K562 (cell line): ENCODE measurements around the gene PTK6. TPM values are rescaled to one million over a fixed set of nuclear protein-coding genes. Genes with fewer than 3 reads are reported as not detected.

ENCODE experiments used
- ATAC-seq: fragments of 200-7000 bp; cut with Tn5 transposase; 3 replicates; pipeline ENCODE4 v1.9.1; 2020; ENCODE audit warnings: moderate library complexity
- BruUV-seq: library from RNA; stranded (reverse); fragments of 400-500 nt; replicated peaks from 2 replicates; lab custom pipeline; 2021; lab: Mats Ljungman, UMichigan
- CTCF ChIA-PET: fragments of 300-600 bp; formaldehyde crosslinking; extraction: SDS; loops from one replicate; lab custom pipeline; 2021; ENCODE audit warnings: low intra/inter-chr PET ratio; lab: Yijun Ruan, JAX
- POLR2A ChIA-PET: fragments of 300-600, 350-650 bp; sonication (Branson Sonifier 250); formaldehyde crosslinking; extraction: SDS; loops from one replicate; lab custom pipeline; 2021; ENCODE audit warnings: antibody characterized with exemption, inconsistent platforms; lab: Yijun Ruan, JAX
- DNase-seq, 4 experiments: peaks; one replicate each; pipeline versions ENCODE4 v3.0.0 to v3.0.0-alpha.2; 2011 to 2018; ENCODE audit warnings: low spot score in 3 of 4, mixed read lengths in 3 of 4; ENCODE audit errors: extremely low read depth in 1 of 4
- FAIRE-seq: peaks from 2 replicates; lab custom pipeline; 2011; peaks lifted over from hg19 to GRCh38; lab: Jason Lieb, UNC
- H2AFZ ChIP-seq: 2 replicates; pipeline ENCODE4 v1.6.0; 2011; ENCODE audit warnings: low read depth, low read length, control low read depth, inconsistent platforms
- H3K27ac ChIP-seq: fragments of 200-600 bp; 3 replicates; pipeline ENCODE4 v1.8.0; 2011; ENCODE audit warnings: low read depth, mild to moderate bottlenecking, control low read depth, inconsistent platforms, low read length, moderate library complexity, mixed read lengths; ENCODE audit errors: extremely low read depth
- H3K27me3 ChIP-seq, 2 experiments: fragments of 300-600 bp in 1 of 2; 2 replicates in 1 of 2; 3 replicates in 1 of 2; pipeline versions ENCODE4 v1.6.0 to v1.8.0; 2011; ENCODE audit warnings: inconsistent platforms in 2 of 2, low read length in 2 of 2, mild to moderate bottlenecking in 1 of 2, mixed read lengths in 1 of 2, moderate library complexity in 1 of 2; ENCODE audit not compliant: control insufficient read depth in 2 of 2, insufficient read depth in 2 of 2
- H3K36me3 ChIP-seq: fragments of 300-600 bp; 3 replicates; pipeline ENCODE4 v1.8.0; 2011; ENCODE audit warnings: mild to moderate bottlenecking, low read length, inconsistent platforms; ENCODE audit not compliant: control insufficient read depth, insufficient read depth
- H3K4me1 ChIP-seq, 2 experiments: fragments of 200-600 bp in 1 of 2; replicated peaks in 1 of 2; 2 replicates in 1 of 2; 3 replicates in 1 of 2; pipeline versions ENCODE4 v1.5.1 to v1.8.0; 2011; ENCODE audit warnings: inconsistent platforms in 2 of 2, low read length in 2 of 2, mild to moderate bottlenecking in 1 of 2, mixed read lengths in 1 of 2, moderate library complexity in 1 of 2; ENCODE audit not compliant: control insufficient read depth in 2 of 2, insufficient read depth in 2 of 2
- H3K4me2 ChIP-seq: 2 replicates; pipeline ENCODE4 v1.6.1; 2011; ENCODE audit warnings: low read length, control low read depth, inconsistent platforms, mixed read lengths; ENCODE audit not compliant: insufficient read depth
- H3K4me3 ChIP-seq: fragments of 200-600 bp; sonication (generic), shearing (Covaris generic); 2 replicates; pipeline ENCODE4 v1.5.1; 2016; ENCODE audit warnings: control low read depth, inconsistent platforms
- H3K79me2 ChIP-seq: fragments of 200-600 bp; 3 replicates; pipeline ENCODE4 v1.8.0; 2011; ENCODE audit warnings: low read length, inconsistent platforms; ENCODE audit not compliant: control insufficient read depth, insufficient read depth
- H3K9ac ChIP-seq, 2 experiments: 2 replicates each; pipeline versions ENCODE4 v1.6.0 to v1.6.1; 2011; ENCODE audit warnings: low read depth in 2 of 2, low read length in 2 of 2, control low read depth in 1 of 2, inconsistent platforms in 1 of 2, mild to moderate bottlenecking in 1 of 2, mixed read lengths in 1 of 2; ENCODE audit not compliant: insufficient read depth in 1 of 2
- H3K9me1 ChIP-seq: one replicate; pipeline ENCODE4 v1.6.0; 2011; ENCODE audit warnings: inconsistent platforms, mild to moderate bottlenecking, low read length, moderate library complexity; ENCODE audit not compliant: control insufficient read depth, insufficient read depth
- H3K9me3 ChIP-seq: replicated peaks from 2 replicates; pipeline ENCODE4 v1.5.1; 2011; ENCODE audit warnings: low read depth, low read length, inconsistent platforms; ENCODE audit not compliant: control insufficient read depth, insufficient read depth
- H4K20me1 ChIP-seq: replicated peaks from 2 replicates; pipeline ENCODE4 v1.6.1; 2011; ENCODE audit warnings: low read length, inconsistent platforms, mixed read lengths; ENCODE audit not compliant: control insufficient read depth, insufficient read depth
- ETV6 ChIP-seq, 3 experiments: fragments of 150-350 bp in 1 of 3; sonication (generic) in 1 of 3; formaldehyde crosslinking in 1 of 3; IDR thresholded peaks; 2 replicates each; pipeline versions ENCODE4 v1.6.1 to v1.8.0; 2014 to 2022; ENCODE audit warnings: borderline replicate concordance in 2 of 3, low read depth in 2 of 3, antibody characterized with exemption in 1 of 3, low read length in 1 of 3, mild to moderate bottlenecking in 1 of 3, missing genetic modification reagents in 1 of 3
- HDAC2 ChIP-seq: fragments of 450-650 bp; IDR thresholded peaks from 2 replicates; pipeline ENCODE4 v1.6.1; 2016; ENCODE audit warnings: mild to moderate bottlenecking
- HMGN3 ChIP-seq: IDR thresholded peaks from 2 replicates; pipeline ENCODE4 v1.6.1; 2011; ENCODE audit warnings: borderline replicate concordance, low read depth, mild to moderate bottlenecking, mixed read lengths, low read length; ENCODE audit not compliant: insufficient read length; ENCODE audit errors: extremely low read depth
- NFIX ChIP-seq: fragments of 250-450 bp; sonication (Bioruptor Pico); IDR thresholded peaks from 2 replicates; pipeline ENCODE4 v1.4.0; 2020; ENCODE audit warnings: low read depth, mild to moderate bottlenecking, moderate library complexity
- TSHZ1 ChIP-seq: fragments of 250-450 bp; sonication (Bioruptor Pico); IDR thresholded peaks from 2 replicates; pipeline ENCODE4 v1.4.0; 2020; ENCODE audit warnings: mild to moderate bottlenecking, moderate library complexity
- ZKSCAN1 ChIP-seq: fragments of 150-350 bp; IDR thresholded peaks from 2 replicates; pipeline ENCODE4 v1.6.1; 2016; ENCODE audit warnings: low read depth, low read length
- ZNF274 ChIP-seq: IDR thresholded peaks from 2 replicates; pipeline ENCODE4 v1.6.1; 2011; ENCODE audit warnings: low read depth, mild to moderate bottlenecking, low read length, moderate library complexity, borderline replicate concordance
- WGBS: fragments of 100-300 bp; shearing (Covaris generic); methylation state at CpG from one replicate; pipeline ENCODE4 v1.1.6; 2016; ENCODE audit warnings: low coverage, mixed read lengths; ENCODE audit not compliant: insufficient coverage; ENCODE audit errors: missing lambda C conversion rate; 5-methylcytosine and 5-hydroxymethylcytosine counted together
- in situ Hi-C: fragments of 300-500 bp; cut with MboI; formaldehyde crosslinking; loops from 4 replicates; pipeline ENCODE4 v1.15.0; 2018; ENCODE audit warnings: inconsistent platforms, mixed read lengths
- intact Hi-C: fragments of 100-400 bp; cut with micrococcal nuclease; formaldehyde crosslinking; loops from 2 replicates; pipeline ENCODE4 v1.14.2; 2022
- polyA plus RNA-seq, 8 experiments: library from polyadenylated mRNA; depleted of rRNA in 4 of 8; stranded (reverse) in 5 of 8; unstranded in 3 of 8; fragments of >200 nt; fragmentation: Nextera tagmentation in 2 of 8; fragmentation: Illumina TruSeq in 1 of 8; extraction: Ambion mirVana in 2 of 8; extraction: Trizol in 1 of 8; gene quantifications; 2 replicates each; pipeline versions ENCODE4 v1.2.1 to v1.2.3, GENCODE V29; 2011 to 2014; ENCODE audit warnings: inconsistent platforms in 1 of 8, missing spikeins in 1 of 8
- total RNA-seq, 7 experiments: library from RNA; depleted of rRNA in 6 of 7; stranded (reverse); fragments of >200 nt in 6 of 7; fragmentation: Illumina TruSeq in 2 of 7; extraction: Trizol in 2 of 7; gene quantifications; 2 replicates each; pipeline versions ENCODE4 v1.2.1 to v1.2.3, GENCODE V29; 2011 to 2021; ENCODE audit warnings: low replicate concordance in 1 of 7
- TF ChIP-seq, protein P1 (sequence below): fragments of 250-450 bp; sonication (Bioruptor Pico); IDR thresholded peaks from 2 replicates; pipeline ENCODE4 v1.5.0; 2021
- TF ChIP-seq, protein P2 (sequence below): fragments of 200-800 bp; sonication (Bioruptor generic); IDR thresholded peaks from 2 replicates; pipeline ENCODE4 v1.6.1; 2017; ENCODE audit warnings: missing genetic modification characterization, missing compliant biosample characterization

Gene PTK6
- total and polyA plus RNA-seq, 9 of the 15 experiments (the other 6 are each of a cell fraction or from before 2014, with no cell fraction given): 0.07 TPM; not detected in 8

GRCh38 chr20:63538204-63539091, 1.3 kb upstream of the PTK6 start:
- intact Hi-C loops: loop anchor here (2.0 to 10.0 kb wide), 4 partner anchors 116 to 499 kb away; partner anchors contain the start of genes ARFRP1, C20orf204, RTEL1 and STMN3
- H3K27me3 ChIP-seq: peaks cover 0 to 26% of the 10 kb centered on the region in 2 experiments; a peak in 2 of 5 replicates
- peak overlapping the region in 1 of 2 experiments; percentile 86; a peak in 2 of 4 replicates for H3K9ac ChIP-seq
- no peaks in the 10 kb centered on the region for H3K79me2 ChIP-seq
- in situ Hi-C loops: no loop called here
- ChIA-PET POLR2A (interaction anchor here (0.5 to 1.3 kb wide), 10 partner anchors 10 to 442 kb away, joined by 3 to 5 read pairs (median 3); partner anchors contain the start of genes DNAJC5 and PRPF6), CTCF (interaction anchor here (0.6 to 3.4 kb wide), 6 partner anchors 272 to 747 kb away, joined by 3 to 25 read pairs (median 4); no protein-coding TSS in a partner anchor)
- peak; percentile 87 for FAIRE-seq
- H3K9me3 ChIP-seq: no peaks in the 10 kb centered on the region
- peak overlapping the region; percentile 53 for H3K4me2 ChIP-seq
- peak overlapping the region; percentile 92; the same call in 1 of the 2 replicates for H2AFZ ChIP-seq
- no peak overlapping the region for H3K27ac ChIP-seq
- H3K36me3 ChIP-seq: no peaks in the 10 kb centered on the region
- ATAC-seq: peak; percentile 80
- peaks cover 3% of the 10 kb centered on the region for H4K20me1 ChIP-seq
- BruUV-seq: no TSS peak
- 53% methylated on average over 15 of the region's 27 CpGs for WGBS
- peaks cover 6 to 94% of the 10 kb centered on the region in 2 experiments; a peak in 4 of 5 replicates for H3K4me1 ChIP-seq
- DNase-seq: peak in 2 of 4 experiments; percentile 74 to 89
- H3K4me3 ChIP-seq: no peak overlapping the region
- H3K9me1 ChIP-seq: no peaks in the 10 kb centered on the region
- TF ChIP-seq NFIX (CRISPR knock-in tag) (no peak), ETV6 (IDR thresholded peaks at IDR 0.05; ENCODE audit: borderline replicate concordance in 1 of 2, low read depth in 2 of 2, low read length in 1 of 2) (no peak), ETV6 (CRISPR knock-in tag; IDR thresholded peaks at IDR 0.05; ENCODE audit: borderline replicate concordance) (no peak), ZKSCAN1 (0 out of 2 replicates have a peak, but pooled peaks have one; percentile 3), HDAC2 (no peak), TSHZ1 (no peak), ZNF274 (no peak), HMGN3 (no peak)
- TF ChIP-seq, protein P1, sequence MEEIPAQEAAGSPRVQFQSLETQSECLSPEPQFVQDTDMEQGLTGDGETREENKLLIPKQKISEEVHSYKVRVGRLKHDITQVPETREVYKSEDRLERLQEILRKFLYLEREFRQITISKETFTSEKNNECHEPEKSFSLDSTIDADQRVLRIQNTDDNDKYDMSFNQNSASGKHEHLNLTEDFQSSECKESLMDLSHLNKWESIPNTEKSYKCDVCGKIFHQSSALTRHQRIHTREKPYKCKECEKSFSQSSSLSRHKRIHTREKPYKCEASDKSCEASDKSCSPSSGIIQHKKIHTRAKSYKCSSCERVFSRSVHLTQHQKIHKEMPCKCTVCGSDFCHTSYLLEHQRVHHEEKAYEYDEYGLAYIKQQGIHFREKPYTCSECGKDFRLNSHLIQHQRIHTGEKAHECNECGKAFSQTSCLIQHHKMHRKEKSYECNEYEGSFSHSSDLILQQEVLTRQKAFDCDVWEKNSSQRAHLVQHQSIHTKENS (CRISPR knock-in tag): no peak
- TF ChIP-seq, protein P2, sequence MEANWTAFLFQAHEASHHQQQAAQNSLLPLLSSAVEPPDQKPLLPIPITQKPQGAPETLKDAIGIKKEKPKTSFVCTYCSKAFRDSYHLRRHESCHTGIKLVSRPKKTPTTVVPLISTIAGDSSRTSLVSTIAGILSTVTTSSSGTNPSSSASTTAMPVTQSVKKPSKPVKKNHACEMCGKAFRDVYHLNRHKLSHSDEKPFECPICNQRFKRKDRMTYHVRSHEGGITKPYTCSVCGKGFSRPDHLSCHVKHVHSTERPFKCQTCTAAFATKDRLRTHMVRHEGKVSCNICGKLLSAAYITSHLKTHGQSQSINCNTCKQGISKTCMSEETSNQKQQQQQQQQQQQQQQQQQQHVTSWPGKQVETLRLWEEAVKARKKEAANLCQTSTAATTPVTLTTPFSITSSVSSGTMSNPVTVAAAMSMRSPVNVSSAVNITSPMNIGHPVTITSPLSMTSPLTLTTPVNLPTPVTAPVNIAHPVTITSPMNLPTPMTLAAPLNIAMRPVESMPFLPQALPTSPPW (CRISPR knock-in tag): peak; percentile 80
